HFFc6 (cell line): ENCODE measurements around the gene USP10. TPM values are rescaled to one million over a fixed set of nuclear protein-coding genes. Genes with fewer than 3 reads are reported as not detected.

Experiments used
- DNase-seq: peaks from one replicate; pipeline ENCODE4 v3.0.0-alpha.2; 2018
- H3K27ac Mint-ChIP-seq: 2 replicates; pipeline ENCODE4 v1.8.0; 2020; ENCODE audit warnings: mild to moderate bottlenecking, mixed read lengths
- H3K27me3 Mint-ChIP-seq: 2 replicates; pipeline ENCODE4 v1.8.0; 2021; ENCODE audit warnings: mild to moderate bottlenecking, moderate library complexity, mixed read lengths; ENCODE audit not compliant: insufficient read depth
- H3K36me3 Mint-ChIP-seq: 2 replicates; pipeline ENCODE4 v1.8.0; 2021; ENCODE audit warnings: low read depth, mixed read lengths
- H3K4me1 Mint-ChIP-seq: 2 replicates; pipeline ENCODE4 v1.8.0; 2020; ENCODE audit warnings: low read depth, mixed read lengths
- H3K4me3 Mint-ChIP-seq: 2 replicates; pipeline ENCODE4 v1.8.0; 2020; ENCODE audit warnings: mild to moderate bottlenecking, moderate library complexity, mixed read lengths
- H3K9me3 Mint-ChIP-seq: 2 replicates; pipeline ENCODE4 v1.8.0; 2020; ENCODE audit warnings: mild to moderate bottlenecking, mixed read lengths
- CTCF ChIP-seq: fragments of 200-600 bp; sonication (generic); IDR thresholded peaks from 2 replicates; pipeline ENCODE4 v1.5.0; 2021; ENCODE audit warnings: antibody characterized with exemption, mild to moderate bottlenecking
- total RNA-seq, 6 experiments: library from RNA; stranded (reverse); fragmentation: NEBNext Ultra II Directional; extraction: Animal tissue kit (Norgen Biotek cat#: 25700); gene quantifications; 2 replicates in 1 of 6; 3 replicates in 5 of 6; pipeline ENCODE4 v1.2.3, GENCODE V29; 2021

USP10 gene
- total RNA-seq, 6 experiments from 2014 or later = 83.2 to 106 (median 92.3) TPM

GRCh38 chr16:84816023-84816422, 116.2 kb downstream of the USP10 start:
- Mint-ChIP-seq H3K9me3 (no peaks in the 10 kb centered on the region), H3K4me3 (no peak overlapping the region), H3K4me1 (peaks cover 14% of the 10 kb centered on the region), H3K36me3 (0 out of 2 replicates have a peak, but pooled peaks cover 3% of the 10 kb centered on the region), H3K27ac (no peak overlapping the region), H3K27me3 (peaks cover 14% of the 10 kb centered on the region)
- TF ChIP-seq CTCF = no peak
- DNase-seq = no peak

GRCh38 chr16:84816485-84816884, 116.7 kb downstream of the USP10 start:
- H3K27me3 Mint-ChIP-seq = peaks cover 14% of the 10 kb centered on the region
- no peak for TF ChIP-seq CTCF
- no peaks in the 10 kb centered on the region for H3K9me3 Mint-ChIP-seq
- H3K4me3 Mint-ChIP-seq = no peak overlapping the region
- H3K4me1 Mint-ChIP-seq = peaks cover 17% of the 10 kb centered on the region
- DNase-seq = no peak
- no peak overlapping the region for H3K27ac Mint-ChIP-seq
- 0 out of 2 replicates have a peak, but pooled peaks cover 3% of the 10 kb centered on the region for H3K36me3 Mint-ChIP-seq

GRCh38 chr16:84817206-84817605, 117.4 kb downstream of the USP10 start:
- Mint-ChIP-seq H3K27ac (no peak overlapping the region), H3K27me3 (peaks cover 11% of the 10 kb centered on the region), H3K9me3 (no peaks in the 10 kb centered on the region), H3K36me3 (0 out of 2 replicates have a peak, but pooled peaks cover 3% of the 10 kb centered on the region), H3K4me1 (peaks cover 24% of the 10 kb centered on the region), H3K4me3 (no peak overlapping the region)
- no peak for DNase-seq
- no peak for TF ChIP-seq CTCF

GRCh38 chr16:84817613-84818012, 117.8 kb downstream of the USP10 start:
- Mint-ChIP-seq H3K27me3 (peaks cover 11% of the 10 kb centered on the region), H3K4me3 (no peak overlapping the region), H3K4me1 (peaks cover 28% of the 10 kb centered on the region), H3K9me3 (no peaks in the 10 kb centered on the region), H3K27ac (no peak overlapping the region), H3K36me3 (0 out of 2 replicates have a peak, but pooled peaks cover 3% of the 10 kb centered on the region)
- no peak for TF ChIP-seq CTCF
- no peak for DNase-seq

GRCh38 chr16:84818133-84818532, 118.3 kb downstream of the USP10 start:
- TF ChIP-seq CTCF = no peak
- Mint-ChIP-seq H3K36me3 (peaks cover 6% of the 10 kb centered on the region), H3K27me3 (peaks cover 11% of the 10 kb centered on the region), H3K4me3 (no peak overlapping the region), H3K9me3 (no peaks in the 10 kb centered on the region), H3K4me1 (peaks cover 33% of the 10 kb centered on the region), H3K27ac (no peak overlapping the region)
- no peak for DNase-seq
